Middle frontal gyrus (tissue), 1 donor: ENCODE results near the gene DAB2.

Source experiments
- DNase-seq: peaks from one replicate; pipeline ENCODE4 v3.0.0-alpha.2; 2015; ENCODE audit warnings: low spot score; ENCODE audit errors: extremely low spot score

The DAB2 gene

GRCh38 chr5:39387293-39387692 lies 37.5 kb downstream of the DAB2 start:
- DNase-seq, result no peak

DNA sequence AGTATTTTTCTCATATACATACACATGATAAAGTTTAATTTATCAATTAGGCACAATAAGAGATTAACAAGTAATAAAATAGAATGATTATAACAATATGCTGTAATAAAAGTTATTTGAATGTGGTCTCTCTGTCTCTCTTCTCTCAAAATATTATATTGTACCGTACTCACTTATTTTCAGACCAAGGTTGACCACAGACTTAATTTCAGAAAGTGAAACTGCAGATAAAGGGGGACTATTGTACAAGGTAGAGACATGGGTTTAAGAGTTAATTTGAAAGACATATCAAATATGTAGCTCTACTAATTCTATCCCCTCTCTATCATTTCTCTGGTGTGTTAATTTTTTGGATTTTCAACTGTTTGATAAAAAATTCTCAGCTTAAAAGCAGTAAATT lies 40.5 kb downstream of the DAB2 start:
- DNase-seq, result no peak

GRCh38 chr5:39381376-39381775 lies 43.4 kb downstream of the DAB2 start:
- no peak for DNase-seq

- DNase-seq, result no peak
These were observed 45.1 kb downstream of the DAB2 start for GRCh38 chr5:39379693-39380092.

DNA sequence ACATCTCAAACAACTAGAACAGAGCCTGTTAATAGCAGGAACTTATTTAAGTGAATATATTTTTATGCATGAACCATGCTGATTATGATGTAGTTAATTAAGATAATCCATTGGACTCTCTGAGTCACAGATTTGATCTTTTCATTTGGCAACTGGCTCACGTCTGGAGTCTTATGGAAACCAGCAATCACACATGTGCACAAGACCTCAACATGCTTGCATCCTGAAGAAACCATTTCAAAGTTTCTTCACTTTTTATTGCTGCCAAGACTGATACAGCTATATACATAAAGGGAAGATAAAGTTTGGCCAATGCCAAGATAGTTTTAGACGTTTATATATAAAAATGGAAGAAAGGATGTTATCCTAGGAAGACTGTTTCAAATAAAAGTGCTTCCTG lies 47.2 kb downstream of the DAB2 start:
- DNase-seq, result no peak

DNA sequence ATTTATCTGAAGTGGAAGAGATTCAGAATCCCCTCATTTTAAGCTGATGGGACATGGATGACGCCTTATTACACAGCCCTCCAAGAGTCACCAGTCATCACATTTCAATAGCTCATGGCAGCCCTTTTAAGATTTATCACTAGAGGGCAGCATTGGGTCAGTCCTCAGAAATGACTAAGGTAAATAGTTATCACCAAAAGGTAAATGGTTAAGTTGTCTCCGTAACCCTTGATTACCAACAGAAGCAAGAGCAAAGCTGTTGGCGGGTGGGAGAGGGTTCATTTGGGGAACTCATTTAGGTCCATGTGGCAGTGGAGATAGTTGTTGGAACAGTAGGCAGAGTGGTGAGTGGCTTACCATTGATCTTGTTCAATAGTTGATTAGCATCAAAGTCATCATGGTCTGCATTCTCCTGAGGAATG lies 48.5 kb downstream of the DAB2 start:
- DNase-seq, result no peak

GRCh38 chr5:39373791-39374190 lies 51.0 kb downstream of the DAB2 start:
- DNase-seq, result no peak

- DNase-seq, result no peak
These were observed 53.5 kb downstream of the DAB2 start for GRCh38 chr5:39371367-39371635.

DNA sequence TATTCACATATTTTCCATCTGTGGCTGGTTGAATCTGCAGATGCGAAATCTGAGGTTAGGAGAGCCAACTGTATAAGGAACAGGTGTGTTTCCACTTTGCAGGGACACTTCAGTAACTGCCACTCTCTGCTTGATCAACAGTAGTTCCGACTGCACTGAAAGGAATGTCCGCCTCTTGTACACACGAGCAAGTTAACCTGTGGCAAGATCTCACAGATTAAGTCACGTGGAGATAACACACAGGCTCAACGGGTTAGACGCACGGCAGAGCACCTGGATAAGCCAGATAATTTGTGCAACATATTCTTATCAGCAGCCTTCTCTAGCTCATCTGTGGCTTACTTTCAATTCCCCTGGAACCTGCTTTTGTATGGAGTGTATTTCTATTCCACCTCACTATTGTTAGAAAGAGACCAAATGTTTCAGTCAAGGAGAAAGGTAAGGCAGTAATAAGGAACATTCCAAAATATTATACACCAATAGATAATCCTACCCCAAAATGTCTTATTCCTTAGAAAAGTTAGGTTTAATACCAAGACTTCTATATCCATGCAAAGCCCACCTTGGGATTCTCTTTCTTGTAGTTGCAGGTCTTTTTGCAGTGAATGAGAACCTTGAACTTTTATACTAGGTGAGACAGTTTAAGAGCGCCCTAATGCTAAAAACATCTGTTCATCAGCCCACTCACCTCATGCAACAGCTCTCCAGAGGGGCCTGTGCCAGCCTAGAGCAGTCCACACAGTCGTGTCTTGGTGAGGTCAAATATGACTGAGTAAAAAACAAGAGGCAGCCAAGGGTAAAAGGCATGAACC lies 54.0 kb downstream of the DAB2 start:
- no peak for DNase-seq

- DNase-seq, result no peak
These were observed 55.5 kb downstream of the DAB2 start for GRCh38 chr5:39369123-39369815.

DNA sequence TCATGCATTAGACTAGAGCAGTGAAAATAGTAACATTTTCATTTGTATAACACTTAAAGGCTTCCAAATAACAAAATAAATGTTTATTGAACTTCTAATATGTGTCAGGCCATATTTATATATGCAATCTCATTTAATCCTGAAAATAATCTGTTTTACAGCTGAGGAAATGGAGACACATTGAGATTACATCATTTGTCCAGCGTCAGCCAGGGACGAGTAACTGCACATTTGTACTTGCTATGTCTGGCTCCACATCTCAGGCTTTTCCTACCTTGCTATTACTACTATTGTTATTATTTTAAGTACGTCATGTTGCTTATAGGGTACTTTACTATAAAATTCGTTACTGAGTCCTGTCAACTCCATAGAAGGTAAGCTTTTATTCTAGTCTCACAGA lies 56.7 kb downstream of the DAB2 start:
- DNase-seq, result no peak

GRCh38 chr5:39367711-39368110 lies 57.1 kb downstream of the DAB2 start:
- DNase-seq, result no peak

GRCh38 chr5:39364367-39364766 lies 60.4 kb downstream of the DAB2 start, which contains the start of gene C9:
Gene C9, minus strand, starts transcription at chr5:39364495. Its CDS starts 31 bp downstream, at chr5:39364464.
- DNase-seq, result no peak

GRCh38 chr5:39363217-39363616 lies 61.6 kb downstream of the DAB2 start:
- DNase-seq, result no peak

GRCh38 chr5:39362646-39363045 lies 62.1 kb downstream of the DAB2 start:
- DNase-seq, result no peak

DNA sequence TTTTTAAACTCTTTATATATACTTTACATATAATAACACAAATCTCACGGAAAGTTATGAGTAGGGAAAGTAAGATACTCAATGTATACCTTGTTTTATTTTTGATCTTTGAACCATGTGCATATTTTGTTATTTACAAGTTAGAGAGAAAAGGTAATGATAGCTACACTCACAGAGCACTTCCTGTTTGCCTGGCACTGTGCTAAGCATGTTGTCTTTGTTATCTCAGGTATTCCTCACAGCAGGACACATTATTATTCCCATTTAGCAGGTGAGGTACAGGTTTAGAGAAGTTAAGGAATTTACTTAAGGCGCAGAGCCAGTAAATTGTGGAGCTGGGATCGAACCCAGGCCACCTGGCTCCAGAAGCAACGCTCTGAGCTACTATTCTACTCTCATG lies 63.5 kb downstream of the DAB2 start:
- no peak for DNase-seq

- DNase-seq, result no peak
These were observed 64.2 kb downstream of the DAB2 start for GRCh38 chr5:39360471-39361111.

DNA sequence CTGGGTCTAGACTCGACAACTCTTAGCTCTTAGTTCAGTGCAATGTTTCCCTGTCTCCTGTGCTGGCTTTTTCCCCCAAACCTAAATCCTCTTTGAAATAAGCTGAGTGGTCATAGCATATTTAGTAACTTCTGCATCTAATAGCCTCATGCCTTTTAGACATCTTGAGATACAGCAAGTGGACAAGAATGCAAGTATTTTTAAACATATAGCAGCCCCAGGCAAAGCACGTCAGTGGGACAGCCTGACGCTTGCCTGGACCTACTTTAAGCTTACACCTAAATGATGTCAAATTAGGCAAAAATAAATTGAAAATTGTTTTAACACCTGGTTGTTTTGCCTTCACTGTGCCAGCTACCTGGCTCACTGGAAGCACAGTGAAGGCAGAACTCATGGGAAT lies 68.5 kb downstream of the DAB2 start:
- no peak for DNase-seq

- DNase-seq, result no peak
These were observed 69.5 kb downstream of the DAB2 start for GRCh38 chr5:39355324-39355723.

- no peak for DNase-seq
These were observed 70.9 kb downstream of the DAB2 start for GRCh38 chr5:39353717-39354399.

DNA sequence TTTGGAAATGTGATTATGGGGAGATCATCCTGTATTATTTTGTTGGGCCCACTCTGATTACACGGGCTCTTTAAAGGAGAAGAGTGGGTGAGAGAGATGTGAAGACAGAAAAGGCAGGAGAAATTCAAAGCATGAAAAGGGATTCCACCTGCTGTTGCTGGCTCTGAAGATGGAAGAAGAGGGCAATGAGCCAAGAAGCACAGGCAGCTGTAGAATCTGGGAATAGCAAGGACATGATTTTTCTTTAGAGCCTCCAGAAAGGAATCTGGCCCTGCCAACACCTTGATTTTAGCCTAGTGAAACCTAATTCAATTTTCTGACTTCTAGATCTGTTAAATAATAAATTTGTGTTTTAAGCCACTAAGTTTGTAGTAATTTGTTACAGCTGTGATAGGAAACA lies 71.8 kb downstream of the DAB2 start:
- peak; percentile 37 for DNase-seq

GRCh38 chr5:39352170-39352569 lies 72.6 kb downstream of the DAB2 start:
- no peak for DNase-seq
